NCI-H2227 treated with DMSO at 0.1 percent for 48 hours (cell line): ENCODE data around the gene IGSF21.

Experiments
- DNase-seq: peaks from one replicate; lab custom pipeline; 2025; lab: John Stamatoyannopoulos, UW

The IGSF21 gene

GRCh38 chr1:18178111-18178510 is 70.5 kb downstream of the IGSF21 start:
- DNase-seq, result no peak

GRCh38 chr1:18179009-18179408 is 71.4 kb downstream of the IGSF21 start:
- DNase-seq, result no peak

DNA sequence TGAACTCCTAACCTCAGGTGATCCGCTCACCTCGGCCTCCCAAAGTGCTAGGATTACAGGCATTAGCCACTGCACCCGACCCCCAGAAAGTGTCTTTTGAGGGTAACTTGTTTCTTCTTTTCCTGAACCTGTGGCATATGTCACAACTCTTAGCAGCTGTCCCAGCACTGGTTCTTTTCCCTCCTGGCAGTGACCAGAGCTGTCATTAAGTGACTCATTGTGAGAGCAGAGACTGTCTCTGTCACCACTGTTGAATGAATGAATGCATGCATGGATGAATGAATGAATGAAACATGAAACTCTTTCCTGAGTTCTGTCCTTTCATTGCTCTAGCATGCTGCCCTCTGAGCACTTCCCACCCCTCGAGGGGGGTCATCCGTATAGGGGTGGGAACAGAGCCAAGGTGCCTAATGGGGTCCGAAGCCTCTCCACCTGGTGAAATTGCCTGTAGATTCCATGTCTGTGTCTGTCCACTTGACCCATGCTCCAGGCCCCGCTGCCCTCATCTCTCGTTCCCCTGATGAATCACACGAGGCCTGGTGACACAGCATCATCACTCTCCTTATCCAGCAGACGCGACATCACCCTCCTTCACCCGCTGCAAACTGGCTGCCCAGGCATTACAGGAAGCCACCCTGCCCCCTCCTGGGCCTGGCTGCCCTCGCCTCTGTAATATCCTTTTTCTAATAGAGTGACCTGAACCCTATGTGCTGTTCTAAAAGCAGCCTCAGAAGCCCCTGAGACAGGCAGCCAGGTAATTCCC is 75.0 kb downstream of the IGSF21 start:
- DNase-seq, result no peak

GRCh38 chr1:18183533-18183932 is 75.9 kb downstream of the IGSF21 start:
- DNase-seq, result no peak

DNA sequence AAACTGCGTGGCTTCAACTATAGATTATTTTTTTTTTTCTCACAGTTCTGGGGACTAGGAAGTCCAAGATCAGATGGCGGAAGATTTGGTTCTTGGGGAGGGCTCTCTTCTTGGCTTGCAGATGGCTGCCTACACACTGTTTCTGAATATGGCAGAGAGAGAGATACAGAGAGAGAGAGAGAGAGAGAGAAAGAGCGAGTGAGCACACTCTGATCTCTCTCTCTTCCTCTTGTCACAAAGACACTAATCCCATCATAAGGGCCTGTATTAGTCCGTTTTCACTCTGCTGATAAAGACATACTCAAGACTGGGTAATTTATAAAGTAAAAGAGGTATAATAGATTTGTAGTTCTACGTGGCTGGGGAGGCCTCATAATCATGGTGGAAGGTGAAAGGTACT is 79.5 kb downstream of the IGSF21 start:
- no peak for DNase-seq

- no peak for DNase-seq
Observed at GRCh38 chr1:18188820-18189517, 81.4 kb downstream of the IGSF21 start.

DNA sequence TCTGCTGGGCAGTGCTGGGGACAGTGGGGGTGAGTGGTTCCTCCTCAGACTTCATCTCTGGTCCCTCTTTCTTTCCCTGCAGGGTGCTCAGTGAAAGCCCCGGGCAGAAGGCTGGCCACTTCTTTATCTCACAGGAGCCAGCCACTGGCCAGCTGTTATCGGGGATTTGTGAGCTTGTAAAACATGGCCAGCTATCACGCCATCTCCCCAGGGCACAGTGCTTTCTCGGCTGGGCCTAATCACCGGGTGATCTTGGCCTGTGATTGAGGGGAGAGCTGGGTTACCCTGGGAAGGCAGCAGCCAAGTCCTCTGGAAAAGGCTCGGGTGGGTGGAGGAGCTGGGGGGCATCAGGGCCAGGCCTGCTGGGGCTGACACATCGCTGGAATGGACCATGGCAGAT is 83.0 kb downstream of the IGSF21 start:
- no peak for DNase-seq

GRCh38 chr1:18191037-18191436 is 83.4 kb downstream of the IGSF21 start:
- no peak for DNase-seq

DNA sequence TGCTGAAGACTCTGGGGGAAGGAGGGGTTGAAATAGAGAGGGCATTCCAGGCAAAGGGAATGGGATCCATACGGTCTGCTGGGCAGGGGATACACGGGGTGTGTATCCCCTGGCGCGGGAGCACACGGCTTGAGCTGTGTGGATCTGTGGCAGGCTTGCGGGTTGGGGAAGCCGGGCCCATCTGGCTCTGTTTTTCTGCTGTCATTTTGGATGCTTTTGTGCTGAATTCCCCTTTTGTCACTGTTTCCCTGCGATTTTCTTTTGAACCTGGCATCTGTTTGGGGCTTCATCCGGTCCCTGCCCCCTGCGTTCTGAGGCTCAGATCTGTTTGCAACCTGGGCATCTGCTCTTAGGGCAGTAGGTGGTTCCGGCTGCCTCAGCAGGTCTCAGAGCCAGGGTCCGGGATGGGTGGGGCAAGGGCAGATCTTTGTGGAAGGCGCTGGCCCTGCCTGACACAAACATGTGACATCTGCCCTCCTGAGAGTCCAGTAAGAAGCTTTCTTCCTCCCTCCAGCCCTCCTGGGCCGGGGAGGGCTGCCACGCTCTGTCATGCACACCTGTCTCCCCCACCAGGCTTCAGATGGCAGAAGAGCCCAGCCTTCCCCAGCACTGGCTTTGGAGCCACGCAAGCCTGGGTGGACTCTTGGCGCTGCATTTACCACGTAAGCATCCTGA is 84.0 kb downstream of the IGSF21 start:
- DNase-seq, result no peak

GRCh38 chr1:18192182-18192581 is 84.6 kb downstream of the IGSF21 start:
- DNase-seq, result no peak

DNA sequence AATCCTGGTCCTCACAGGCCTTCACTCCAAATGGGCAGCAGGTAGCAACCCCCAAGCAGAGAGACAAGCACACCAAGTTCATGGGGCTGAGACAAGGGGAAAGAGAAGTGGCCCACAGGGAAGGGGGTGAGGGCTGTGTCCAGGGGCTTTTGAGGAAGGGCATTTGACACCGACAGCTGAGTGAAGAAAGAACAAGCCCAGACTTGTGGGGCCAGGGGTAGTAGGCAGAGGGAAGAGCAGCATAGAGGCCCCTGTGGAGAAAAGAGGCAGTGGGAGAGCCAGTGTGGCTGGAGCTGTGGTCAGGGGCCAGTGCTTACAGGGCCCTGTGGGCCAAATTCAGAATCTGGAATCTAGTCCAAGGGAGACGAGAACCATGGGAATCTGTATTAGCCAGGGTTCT is 85.4 kb downstream of the IGSF21 start:
- DNase-seq, result no peak

DNA sequence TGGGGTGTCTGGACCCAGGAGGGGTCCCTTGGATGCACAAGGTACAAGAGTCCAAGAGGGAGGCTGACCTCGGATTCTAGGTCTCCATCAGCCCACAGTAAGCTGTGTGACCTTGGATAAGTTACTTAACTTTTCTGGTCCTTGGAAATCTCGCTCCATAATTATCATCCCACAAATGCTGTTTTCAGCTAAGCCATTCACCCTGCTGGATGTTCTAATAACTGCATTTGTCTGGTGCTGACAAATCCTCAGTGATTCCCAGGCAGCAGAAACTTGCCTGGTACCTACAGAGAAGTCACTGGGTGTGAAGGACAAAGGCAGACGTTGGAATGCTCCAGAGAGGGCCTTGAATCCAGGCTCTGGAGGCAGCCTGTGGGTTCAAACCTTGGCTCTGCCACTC is 89.7 kb downstream of the IGSF21 start:
- DNase-seq, result no peak

DNA sequence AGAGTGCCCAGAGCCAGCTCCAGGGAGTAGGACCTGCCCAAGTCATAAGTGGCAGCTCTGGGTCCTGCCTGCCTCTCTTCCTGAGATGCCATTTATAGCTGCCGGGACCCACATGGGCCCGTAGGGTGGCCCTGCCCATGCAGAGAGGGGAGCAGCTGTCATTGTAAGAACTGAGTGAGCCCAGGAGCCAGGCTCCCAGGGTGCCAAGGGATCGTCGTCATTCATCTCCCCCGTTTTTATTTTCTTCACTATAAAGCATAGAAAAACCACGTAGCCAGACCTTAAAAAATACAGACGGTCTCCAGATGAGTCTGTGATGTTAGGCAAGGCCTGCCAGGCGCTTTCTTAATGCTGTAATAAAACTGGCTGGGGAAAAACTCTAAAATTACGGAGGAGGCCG is 90.7 kb downstream of the IGSF21 start:
- DNase-seq, result no peak

DNA sequence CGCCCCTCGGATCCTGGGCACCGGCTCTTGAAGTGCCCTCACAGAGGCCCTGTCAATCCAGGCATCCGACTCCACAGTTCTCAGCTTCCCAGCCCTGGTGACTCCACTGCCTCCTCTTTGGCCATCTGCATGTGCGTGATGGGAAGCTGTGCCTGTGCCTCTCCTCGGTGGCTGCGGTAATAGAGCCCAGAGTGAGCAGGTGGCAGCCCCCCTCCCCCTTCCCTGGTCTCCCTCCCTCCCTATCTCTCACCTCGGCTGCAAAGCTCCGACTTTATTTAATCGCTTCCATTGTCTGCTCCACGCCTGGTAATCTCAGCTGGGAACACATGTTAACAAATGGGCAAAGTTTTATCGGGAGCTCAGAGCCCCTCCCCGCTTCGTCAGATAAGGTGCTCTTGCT is 91.9 kb downstream of the IGSF21 start:
- DNase-seq, result no peak

DNA sequence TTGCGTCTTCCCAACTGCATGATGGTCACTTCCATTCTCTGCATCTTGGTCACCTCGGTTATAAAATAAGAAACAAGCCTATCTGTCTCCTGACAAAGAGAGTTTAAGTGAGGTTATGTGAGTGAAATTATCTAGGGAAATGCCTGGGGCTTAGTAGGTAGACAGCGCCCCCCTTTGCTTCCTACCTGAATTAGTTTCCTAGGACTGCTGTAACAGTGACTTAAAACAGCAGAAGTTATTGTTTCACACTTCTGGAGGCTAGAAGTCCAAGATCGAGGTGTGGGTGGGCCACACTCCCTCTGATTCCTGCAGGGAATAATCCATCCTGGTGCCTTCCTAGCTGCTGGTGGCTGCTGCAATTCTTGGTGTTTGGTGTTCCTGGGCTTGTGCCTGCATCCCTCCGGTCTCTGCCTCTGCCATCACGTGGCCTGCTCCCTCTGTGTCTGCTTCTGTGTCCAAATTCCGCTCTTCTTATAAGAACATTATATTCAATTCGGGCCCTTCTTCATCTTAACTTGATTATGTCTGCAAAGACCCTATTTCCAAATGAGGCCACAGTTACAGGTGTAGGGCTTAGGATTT is 92.6 kb downstream of the IGSF21 start:
- DNase-seq, result no peak

- no peak for DNase-seq
Observed at GRCh38 chr1:18200918-18201317, 93.3 kb downstream of the IGSF21 start.

DNA sequence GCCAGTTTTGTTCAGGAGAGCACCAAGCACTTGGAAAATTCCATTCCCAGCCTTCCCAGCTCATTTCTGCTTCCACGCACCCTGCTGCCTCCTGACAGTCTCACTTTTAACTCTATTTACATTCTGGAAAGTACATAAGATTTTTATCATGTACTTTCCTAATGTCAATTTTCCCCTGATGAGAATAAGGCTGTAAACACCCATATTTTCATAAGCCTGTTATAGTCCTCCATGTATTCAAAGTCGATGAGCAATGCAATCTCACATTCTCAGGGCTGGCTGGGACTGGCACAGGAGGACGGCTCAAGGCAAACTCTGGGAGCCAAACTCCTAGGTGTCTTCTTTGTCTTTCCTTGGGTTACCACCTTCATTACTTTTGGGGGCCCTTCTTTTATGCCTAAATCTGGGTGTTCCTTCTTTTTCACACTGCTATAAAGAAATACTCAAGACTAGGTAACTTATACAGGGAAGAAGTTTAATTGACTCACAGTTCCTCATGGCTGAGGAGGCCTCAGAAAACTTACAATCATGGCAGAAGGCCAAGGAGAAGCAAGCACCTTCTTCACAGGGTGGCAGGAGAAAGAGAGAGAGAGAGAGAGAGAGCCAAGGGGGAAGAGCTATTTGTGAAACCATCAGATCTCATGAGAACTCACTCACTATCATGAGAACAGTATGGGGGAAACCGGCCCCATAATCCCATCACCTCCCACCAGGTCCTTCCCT is 94.6 kb downstream of the IGSF21 start:
- DNase-seq, result no peak

DNA sequence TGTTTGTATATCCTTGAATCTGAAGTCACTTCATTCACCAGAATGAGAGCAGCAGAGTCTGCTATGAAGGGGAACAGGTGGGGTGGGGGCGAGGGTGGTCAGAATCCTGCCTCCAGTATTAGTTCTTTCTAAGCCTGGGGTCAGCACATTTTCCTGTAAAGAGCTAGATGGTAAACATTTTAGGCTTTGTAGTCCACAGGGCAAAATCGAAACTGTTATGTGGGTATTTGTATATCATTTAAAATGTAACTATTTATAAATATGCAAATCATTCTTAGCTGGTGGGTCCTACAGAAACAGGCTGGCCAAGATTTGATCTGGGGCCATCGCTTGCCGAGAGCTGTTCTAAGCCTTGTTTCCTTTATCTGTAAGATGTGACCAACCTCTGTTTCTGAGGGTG is 96.0 kb downstream of the IGSF21 start:
- no peak for DNase-seq

- DNase-seq, result no peak
Observed at GRCh38 chr1:18204575-18204974, 97.0 kb downstream of the IGSF21 start.

DNA sequence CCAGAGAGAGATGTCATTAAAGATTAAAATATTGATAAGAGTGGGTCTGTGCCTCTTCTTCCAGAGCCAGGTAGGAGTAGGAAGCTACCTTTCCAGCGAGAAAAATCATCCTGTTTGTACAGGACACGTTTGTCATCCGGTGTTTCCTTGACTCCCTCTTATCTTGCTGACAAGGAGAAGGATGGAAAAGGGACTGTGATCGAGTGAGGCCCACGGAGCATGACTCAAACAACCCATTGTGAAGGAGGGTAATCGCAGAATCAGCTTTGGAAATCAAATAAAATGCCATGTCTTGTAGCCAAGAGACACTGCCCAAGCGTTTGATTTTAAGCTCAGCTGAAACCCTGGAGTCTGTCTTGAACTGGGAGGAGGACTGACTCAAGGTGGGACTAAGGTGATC is 97.7 kb downstream of the IGSF21 start:
- no peak for DNase-seq

DNA sequence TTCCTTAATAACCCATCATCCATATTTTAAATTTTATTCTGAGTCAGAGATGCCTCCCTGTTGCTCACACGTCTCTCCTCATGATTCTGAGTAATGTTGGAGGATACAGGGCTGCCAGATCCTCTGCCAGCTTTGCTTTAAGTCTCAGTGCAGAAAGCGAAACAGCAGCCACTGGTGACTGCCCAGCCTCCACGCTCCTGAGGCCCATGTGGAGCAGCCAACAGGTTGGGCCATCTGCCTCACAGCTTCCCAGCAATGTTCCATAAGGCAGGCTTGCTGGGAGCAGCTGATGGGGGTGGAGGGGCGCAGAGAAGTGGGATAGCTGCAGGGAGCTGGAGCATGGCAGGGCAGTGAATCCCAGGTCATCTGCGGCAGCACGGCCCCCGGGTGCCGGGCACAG is 104.2 kb downstream of the IGSF21 start:
- no peak for DNase-seq

- no peak for DNase-seq
Observed at GRCh38 chr1:18217398-18218043, 109.9 kb downstream of the IGSF21 start.
